ENCODE measurements around the gene CTXND1. TPM values are rescaled to one million over a fixed set of nuclear protein-coding genes. Genes with fewer than 3 reads are reported as not detected.

The CTXND1 gene
- total RNA-seq, 2 experiments from 2014 or later, result not detected

GRCh38 chr15:80186597-80186996 is 65.4 kb downstream of the CTXND1 start:
- H3K36me3 Mint-ChIP-seq (ENCODE audit: low read depth), result peaks cover 46% of the 10 kb centered on the region
- ATAC-seq, result no peak
- no peak overlapping the region for H3K4me3 Mint-ChIP-seq
- ChIA-PET CTCF (interaction anchor here (0.7 kb wide), 1 partner anchor 20 kb away, joined by 3 read pairs; no protein-coding TSS in a partner anchor), POLR2A (no interaction called here)
- no peaks in the 10 kb centered on the region for H3K4me1 Mint-ChIP-seq
- no peak overlapping the region for H3K27ac Mint-ChIP-seq
- no peak for DNase-seq
- intact Hi-C loops (cut with DNase I, micrococcal nuclease), result no loop called here
- H3K9me3 Mint-ChIP-seq (ENCODE audit: low read depth), result no peaks in the 10 kb centered on the region
- no peaks in the 10 kb centered on the region for H3K27me3 Mint-ChIP-seq

GRCh38 chr15:80186066-80186465 is 65.9 kb downstream of the CTXND1 start:
- CTCF ChIA-PET, result no interaction called here
- POLR2A ChIA-PET, result no interaction called here
- Mint-ChIP-seq H3K4me3 (no peak overlapping the region), H3K27ac (no peak overlapping the region), H3K4me1 (no peaks in the 10 kb centered on the region), H3K36me3 (ENCODE audit: low read depth) (peaks cover 46% of the 10 kb centered on the region), H3K27me3 (no peaks in the 10 kb centered on the region), H3K9me3 (ENCODE audit: low read depth) (no peaks in the 10 kb centered on the region)
- ATAC-seq, result no peak
- intact Hi-C loops (cut with DNase I, micrococcal nuclease), result no loop called here
- no peak for DNase-seq

DNA sequence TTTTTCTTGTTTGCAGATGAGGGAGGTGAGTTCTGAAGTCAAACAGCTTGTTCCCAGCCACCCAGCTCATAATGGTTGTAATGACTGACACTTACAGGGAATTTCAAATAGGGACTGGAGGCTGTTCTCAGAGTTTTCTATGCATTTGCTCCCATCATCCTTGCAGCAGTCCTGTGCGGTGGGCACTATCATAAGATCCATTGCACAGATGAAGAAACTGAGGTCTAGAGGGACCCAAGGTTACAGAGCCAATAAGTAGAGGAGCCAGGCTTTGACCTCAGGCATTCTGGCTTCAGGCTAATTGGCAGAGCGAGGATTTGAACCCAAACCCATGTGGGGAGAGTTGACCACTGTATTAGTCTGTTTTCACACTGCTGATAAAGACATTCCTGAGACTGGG is 66.9 kb downstream of the CTXND1 start:
- no peak for DNase-seq

DNA sequence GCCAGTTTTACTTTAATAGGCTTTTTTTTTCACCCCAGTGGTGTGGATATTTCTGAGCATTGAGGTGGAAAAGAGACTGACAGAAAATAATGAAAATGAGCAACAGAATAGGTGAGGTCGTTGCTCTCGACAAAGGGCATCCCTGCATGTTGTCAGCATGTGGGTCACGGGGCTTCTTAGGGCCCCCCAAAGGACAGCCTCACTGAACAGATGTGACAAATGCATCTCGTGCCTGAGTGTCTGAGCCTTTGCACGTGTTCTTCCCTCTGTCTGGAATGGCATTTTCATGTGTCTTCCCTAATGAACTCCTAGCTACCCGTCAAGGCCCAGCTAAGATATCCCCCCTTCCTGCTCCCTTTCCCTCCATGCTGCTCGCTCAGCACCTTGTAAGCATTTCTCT is 67.5 kb downstream of the CTXND1 start:
- ChIA-PET CTCF (interaction anchor here (0.8 kb wide), 1 partner anchor 13 kb away, joined by 5 read pairs; no protein-coding TSS in a partner anchor), POLR2A (no interaction called here)
- no peak overlapping the region for H3K4me3 Mint-ChIP-seq
- no peak for ATAC-seq
- H3K4me1 Mint-ChIP-seq, result no peaks in the 10 kb centered on the region
- H3K27ac Mint-ChIP-seq, result no peak overlapping the region
- peaks cover 49% of the 10 kb centered on the region for H3K36me3 Mint-ChIP-seq (ENCODE audit: low read depth)
- H3K27me3 Mint-ChIP-seq, result no peaks in the 10 kb centered on the region
- DNase-seq, result no peak
- intact Hi-C loops (cut with DNase I, micrococcal nuclease), result no loop called here
- H3K9me3 Mint-ChIP-seq (ENCODE audit: low read depth), result no peaks in the 10 kb centered on the region

More for the DNA sequence above, 66.9 kb downstream of the CTXND1 start:
- Mint-ChIP-seq H3K4me1 (no peaks in the 10 kb centered on the region), H3K27ac (no peak overlapping the region), H3K9me3 (ENCODE audit: low read depth) (no peaks in the 10 kb centered on the region), H3K36me3 (ENCODE audit: low read depth) (peaks cover 46% of the 10 kb centered on the region), H3K4me3 (no peak overlapping the region), H3K27me3 (no peaks in the 10 kb centered on the region)
- CTCF ChIA-PET, result no interaction called here
- intact Hi-C loops (cut with DNase I, micrococcal nuclease), result no loop called here
- POLR2A ChIA-PET, result no interaction called here
- no peak for ATAC-seq

DNA sequence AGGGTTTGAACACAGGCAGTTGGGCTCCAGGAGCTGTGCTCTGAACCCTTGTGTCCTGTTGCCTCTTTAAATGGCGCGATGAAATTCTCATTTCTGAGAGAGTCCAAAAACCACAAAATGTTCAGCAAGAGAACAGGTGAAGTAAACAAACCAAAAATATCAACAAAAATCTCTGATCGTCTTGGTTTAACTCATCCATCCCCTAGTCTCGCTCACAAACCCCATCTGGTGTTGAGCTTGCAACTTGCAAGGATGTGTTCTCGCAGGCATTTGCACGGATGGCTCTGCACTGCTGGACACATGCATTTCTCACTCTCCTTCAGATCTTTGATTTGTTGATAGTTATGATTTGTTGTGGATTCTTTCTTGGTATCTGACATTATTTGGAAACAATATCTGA is 68.1 kb downstream of the CTXND1 start:
- peaks cover 51% of the 10 kb centered on the region for H3K36me3 Mint-ChIP-seq (ENCODE audit: low read depth)

DNA sequence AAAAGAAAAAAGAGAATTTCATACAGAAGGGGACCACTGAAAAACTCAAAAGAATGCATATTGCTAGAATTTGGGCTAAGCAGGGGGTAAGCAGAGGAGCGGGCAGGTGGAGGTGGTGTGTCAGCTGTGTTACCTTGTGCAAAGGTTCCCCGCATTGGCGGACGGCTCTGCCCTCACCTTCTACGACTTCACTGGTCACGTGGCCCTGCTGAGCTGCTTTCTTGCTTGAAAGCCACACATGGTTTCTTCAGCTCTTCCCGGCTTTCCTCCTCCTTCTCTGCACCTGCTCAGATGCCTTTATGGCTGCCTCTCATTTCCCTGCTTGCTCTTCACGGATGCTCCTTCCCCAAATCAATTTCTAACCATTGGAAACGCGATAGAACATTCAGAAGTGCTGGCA is 68.7 kb downstream of the CTXND1 start:
- ATAC-seq (no peak), DNase-seq (no peak)
- peaks cover 51% of the 10 kb centered on the region for H3K36me3 Mint-ChIP-seq (ENCODE audit: low read depth)
- no peaks in the 10 kb centered on the region for H3K27me3 Mint-ChIP-seq
- intact Hi-C loops (cut with DNase I, micrococcal nuclease), result no loop called here
- POLR2A ChIA-PET, result no interaction called here
- H3K27ac Mint-ChIP-seq, result no peak overlapping the region
- H3K9me3 Mint-ChIP-seq (ENCODE audit: low read depth), result no peaks in the 10 kb centered on the region
- CTCF ChIA-PET, result no interaction called here
- H3K4me1 Mint-ChIP-seq, result peaks cover 2% of the 10 kb centered on the region
- H3K4me3 Mint-ChIP-seq, result no peak overlapping the region

More for the DNA sequence above, 68.1 kb downstream of the CTXND1 start:
- DNase-seq, result no peak
- CTCF ChIA-PET, result interaction anchor here (0.5 kb wide), 1 partner anchor 352 kb away, joined by 3 read pairs; no protein-coding TSS in a partner anchor
- ATAC-seq, result no peak
- H3K4me3 Mint-ChIP-seq, result no peak overlapping the region
- no peaks in the 10 kb centered on the region for H3K27me3 Mint-ChIP-seq
- no peak overlapping the region for H3K27ac Mint-ChIP-seq
- intact Hi-C loops (cut with DNase I, micrococcal nuclease), result no loop called here
- H3K9me3 Mint-ChIP-seq (ENCODE audit: low read depth), result no peaks in the 10 kb centered on the region
- peaks cover under 1% of the 10 kb centered on the region for H3K4me1 Mint-ChIP-seq
- POLR2A ChIA-PET, result no interaction called here

DNA sequence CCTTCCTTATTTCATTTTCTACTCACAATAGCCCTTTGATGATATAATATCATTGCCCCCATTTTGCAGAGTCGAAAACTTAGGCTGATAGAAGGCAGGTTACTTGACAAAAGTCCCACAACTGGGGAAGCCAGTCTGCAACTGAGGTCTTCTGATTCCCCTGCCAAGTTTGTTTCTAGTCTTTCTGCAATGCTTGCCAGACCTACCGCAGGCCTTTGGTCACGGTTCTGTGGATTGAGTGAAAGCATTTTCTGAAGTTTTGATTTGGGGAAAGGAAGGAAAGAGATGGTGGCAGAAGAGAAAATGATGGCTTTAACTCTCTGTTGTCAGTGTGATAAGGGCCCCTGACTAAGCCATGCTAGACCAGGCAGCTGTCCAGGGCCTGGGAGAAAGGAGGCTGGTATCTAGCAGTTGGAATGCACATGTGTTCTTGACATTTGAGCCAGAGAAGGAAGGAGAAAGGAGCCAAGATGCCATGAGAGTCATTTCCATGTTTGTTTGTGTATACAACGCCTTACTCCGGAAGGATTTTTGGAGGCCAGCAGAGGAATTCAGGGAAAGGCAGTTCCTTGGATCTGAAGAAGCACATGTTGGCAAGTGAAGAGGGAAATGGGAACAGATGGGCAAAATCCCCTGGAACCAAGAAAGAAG is 69.3 kb downstream of the CTXND1 start:
- ATAC-seq (no peak), DNase-seq (no peak)
- CTCF ChIA-PET, result no interaction called here

DNA sequence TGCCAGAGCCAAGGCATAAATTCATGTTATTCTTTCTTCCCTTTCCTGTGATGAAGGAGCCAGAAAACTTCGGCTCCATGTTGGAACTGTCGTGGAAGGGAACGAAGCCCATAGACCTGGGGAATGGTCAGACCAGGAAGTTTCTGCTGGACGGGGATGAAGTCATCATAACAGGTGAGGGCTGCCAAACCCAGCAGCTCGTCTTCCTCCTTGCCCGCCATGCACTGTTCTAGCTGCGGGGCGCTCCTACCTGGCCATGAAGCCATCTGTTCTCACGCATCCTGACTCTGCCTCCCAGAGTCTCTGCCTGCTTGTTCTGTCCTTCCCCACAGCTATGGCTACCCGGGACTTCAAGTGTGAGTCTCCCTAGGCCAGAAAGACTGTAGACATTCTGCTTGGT is 71.0 kb downstream of the CTXND1 start:
- no peak for DNase-seq
- CTCF ChIA-PET, result interaction anchor here (0.5 to 1.4 kb wide), 2 partner anchors 9 to 651 kb away, joined by 3 to 4 read pairs; no protein-coding TSS in a partner anchor
- no peaks in the 10 kb centered on the region for H3K9me3 Mint-ChIP-seq (ENCODE audit: low read depth)
- no peak for ATAC-seq
- peaks cover 35% of the 10 kb centered on the region for H3K36me3 Mint-ChIP-seq (ENCODE audit: low read depth)
- H3K4me1 Mint-ChIP-seq, result peaks cover 2% of the 10 kb centered on the region
- no peak overlapping the region for H3K4me3 Mint-ChIP-seq
- POLR2A ChIA-PET, result no interaction called here
- H3K27ac Mint-ChIP-seq, result no peak overlapping the region
- no peaks in the 10 kb centered on the region for H3K27me3 Mint-ChIP-seq
- intact Hi-C loops (cut with DNase I, micrococcal nuclease), result no loop called here

More for the DNA sequence above, 69.3 kb downstream of the CTXND1 start:
- intact Hi-C loops (cut with DNase I, micrococcal nuclease), result no loop called here
- peaks cover 49% of the 10 kb centered on the region for H3K36me3 Mint-ChIP-seq (ENCODE audit: low read depth)
- no peak overlapping the region for H3K27ac Mint-ChIP-seq
- H3K9me3 Mint-ChIP-seq (ENCODE audit: low read depth), result no peaks in the 10 kb centered on the region
- no peaks in the 10 kb centered on the region for H3K27me3 Mint-ChIP-seq
- peaks cover 2% of the 10 kb centered on the region for H3K4me1 Mint-ChIP-seq
- POLR2A ChIA-PET, result no interaction called here
- no peak overlapping the region for H3K4me3 Mint-ChIP-seq

DNA sequence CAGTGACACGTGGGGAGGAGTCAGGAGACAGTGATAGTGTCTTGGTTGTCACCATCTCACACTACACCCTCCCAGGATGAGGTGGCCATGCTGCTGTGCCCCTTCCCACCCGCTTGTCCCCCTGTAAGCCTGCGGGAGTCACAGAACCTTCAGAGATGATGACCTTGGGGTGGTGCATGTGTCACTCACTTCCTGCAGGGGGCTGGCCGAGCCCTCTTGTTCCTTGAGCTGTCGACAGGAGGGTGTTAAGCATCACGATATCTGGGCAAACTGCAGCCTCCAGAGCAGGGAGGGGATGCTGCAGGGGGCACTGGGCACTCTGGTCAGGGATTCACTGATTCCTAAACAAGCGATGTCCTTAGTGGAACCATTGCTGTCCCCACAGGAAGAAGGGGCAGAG is 71.5 kb downstream of the CTXND1 start:
- Mint-ChIP-seq H3K36me3 (ENCODE audit: low read depth) (peaks cover 38% of the 10 kb centered on the region), H3K4me1 (peaks cover 2% of the 10 kb centered on the region), H3K27me3 (no peaks in the 10 kb centered on the region), H3K4me3 (no peak overlapping the region), H3K27ac (no peak overlapping the region), H3K9me3 (ENCODE audit: low read depth) (no peaks in the 10 kb centered on the region)
- no peak for ATAC-seq
- no peak for DNase-seq
- intact Hi-C loops (cut with DNase I, micrococcal nuclease), result no loop called here
- ChIA-PET CTCF (no interaction called here), POLR2A (no interaction called here)

- no peaks in the 10 kb centered on the region for H3K9me3 Mint-ChIP-seq (ENCODE audit: low read depth)
- DNase-seq, result no peak
- POLR2A ChIA-PET, result no interaction called here
- H3K4me3 Mint-ChIP-seq, result no peak overlapping the region
- CTCF ChIA-PET, result interaction anchor here (0.7 kb wide), 1 partner anchor 1737 kb away, joined by 3 read pairs; no protein-coding TSS in a partner anchor
- H3K27me3 Mint-ChIP-seq, result no peaks in the 10 kb centered on the region
- H3K4me1 Mint-ChIP-seq, result peaks cover 2% of the 10 kb centered on the region
- no peak for ATAC-seq
- intact Hi-C loops (cut with DNase I, micrococcal nuclease), result loop anchor here in 1 of 2 experiments (10.0 kb wide), 1 partner anchor 415 kb away; no protein-coding TSS in a partner anchor
- H3K36me3 Mint-ChIP-seq (ENCODE audit: low read depth), result peaks cover 34% of the 10 kb centered on the region
- H3K27ac Mint-ChIP-seq, result no peak overlapping the region
Observed at GRCh38 chr15:80179935-80180334, 72.1 kb downstream of the CTXND1 start.

DNA sequence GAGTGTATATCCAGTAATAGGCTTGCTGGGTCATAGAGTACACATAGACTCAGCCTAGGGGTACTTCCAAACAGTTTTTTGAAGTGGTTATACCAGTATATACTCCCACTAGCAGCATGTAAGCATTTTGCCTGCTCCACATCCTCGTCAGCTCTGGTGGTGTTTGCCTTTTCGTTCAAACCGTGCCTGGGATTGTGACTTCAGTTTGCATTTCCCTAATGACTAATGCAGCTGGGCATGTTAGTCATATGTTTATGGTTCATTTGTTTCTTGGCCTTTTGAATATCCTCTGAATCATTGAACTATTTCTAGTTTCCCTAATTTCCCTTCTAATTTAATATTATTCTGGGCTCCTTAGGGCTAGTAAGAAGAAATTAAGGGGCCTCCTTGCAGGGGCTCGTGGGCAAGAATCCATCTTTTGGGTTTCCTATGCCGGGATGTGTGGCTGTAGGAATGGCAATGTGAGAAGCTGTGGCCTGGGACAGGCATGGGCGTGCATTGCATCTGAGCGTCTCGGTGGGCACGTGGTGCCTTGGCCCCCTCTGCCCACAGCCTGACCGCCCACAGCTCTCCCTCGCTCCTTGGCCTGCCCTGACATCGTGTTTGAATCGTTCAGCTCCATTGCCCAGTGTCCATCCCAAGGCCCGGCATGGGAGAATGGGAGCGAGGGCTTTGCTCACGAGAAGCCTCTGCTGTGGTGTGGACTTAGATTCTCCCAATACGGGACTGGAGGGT is 72.8 kb downstream of the CTXND1 start:
- Mint-ChIP-seq H3K27me3 (no peaks in the 10 kb centered on the region), H3K4me1 (peaks cover 2% of the 10 kb centered on the region), H3K9me3 (ENCODE audit: low read depth) (no peaks in the 10 kb centered on the region), H3K27ac (no peak overlapping the region), H3K4me3 (no peak overlapping the region), H3K36me3 (ENCODE audit: low read depth) (peaks cover 31% of the 10 kb centered on the region)
- ChIA-PET POLR2A (no interaction called here), CTCF (no interaction called here)
- intact Hi-C loops (cut with DNase I, micrococcal nuclease), result loop anchor here in 1 of 2 experiments (10.0 kb wide), 1 partner anchor 414 kb away; no protein-coding TSS in a partner anchor
- ATAC-seq (peak; percentile 36), DNase-seq (no peak)

- ATAC-seq, result no peak
- H3K4me1 Mint-ChIP-seq, result peaks cover 2% of the 10 kb centered on the region
Observed at GRCh38 chr15:80177156-80177555, 74.9 kb downstream of the CTXND1 start.

More at GRCh38 chr15:80177156-80177555, 74.9 kb downstream of the CTXND1 start:
- Mint-ChIP-seq H3K36me3 (ENCODE audit: low read depth) (peaks cover 18% of the 10 kb centered on the region), H3K4me3 (no peak overlapping the region), H3K27ac (no peak overlapping the region), H3K9me3 (ENCODE audit: low read depth) (no peaks in the 10 kb centered on the region), H3K27me3 (no peaks in the 10 kb centered on the region)
- intact Hi-C loops (cut with DNase I, micrococcal nuclease), result loop anchor here in 1 of 2 experiments (10.0 kb wide), 1 partner anchor 412 kb away; no protein-coding TSS in a partner anchor
- no peak for DNase-seq
- ChIA-PET POLR2A (no interaction called here), CTCF (interaction anchor here (1.2 kb wide), 1 partner anchor 324 kb away, joined by 3 read pairs; no protein-coding TSS in a partner anchor)

Measured in activated CD4-positive, alpha-beta T cell treated with anti-CD3 and anti-CD28 coated beads for 36 hours (primary cell).